Heart left ventricle (tissue), 13 donors: ENCODE measurements around the gene KDM4B.

Source experiments
- POLR2A ChIP-seq, 2 donors: fragments of 450-650 bp; IDR thresholded peaks; one replicate each; pipeline ENCODE4 v1.6.1; 2017; ENCODE audit warnings: antibody characterized with exemption in 2 of 2, mild to moderate bottlenecking in 2 of 2, moderate library complexity in 2 of 2
- TF ChIP-seq, protein P1 (sequence below), 12 donors: fragments of 200-600 bp; sonication (generic) in 4 of 12; IDR thresholded peaks; one replicate each; pipeline versions ENCODE4 v1.5.0 to v1.8.0; 2018 to 2022; ENCODE audit warnings: antibody characterized with exemption in 12 of 12, mild to moderate bottlenecking in 5 of 12
- donor health status: ischemic (EF 13 %, LVEDD 7.1; RV severe dilation, severe dysfunction).
- donor health status: DM: no; HTN: yes; CAD: no.
- donor health status: DM: no; HTN: no; CAD: no.
- donor health status: ischemic (EF 25% LVEDD 6.9; RV normal size, moderate dysfunction).
- donor health status: ischemic (EF 25% LVEDD 5.7; RV mildly dilated, moderate dysfunction).
- donor health status: ischemic (EF 35%, LVEDD 5.7; RV mildly dilated, moderate dysfunction).
- donor health status: nonischemic (EF 11% LVEDD 7.7; RV severe dilation, severe dysfunction).
- donor health status: DM: yes; HTN: yes; CAD: no.
- donor health status: PGD.
- donor health status: ischemic (EF 29% LVEDD 5.4; RV normal size, mild dysfunction).
- donor health status: nonischemic (EF 23%, LVEDD 6.1; RV moderate dilation, normal function).

DNA sequence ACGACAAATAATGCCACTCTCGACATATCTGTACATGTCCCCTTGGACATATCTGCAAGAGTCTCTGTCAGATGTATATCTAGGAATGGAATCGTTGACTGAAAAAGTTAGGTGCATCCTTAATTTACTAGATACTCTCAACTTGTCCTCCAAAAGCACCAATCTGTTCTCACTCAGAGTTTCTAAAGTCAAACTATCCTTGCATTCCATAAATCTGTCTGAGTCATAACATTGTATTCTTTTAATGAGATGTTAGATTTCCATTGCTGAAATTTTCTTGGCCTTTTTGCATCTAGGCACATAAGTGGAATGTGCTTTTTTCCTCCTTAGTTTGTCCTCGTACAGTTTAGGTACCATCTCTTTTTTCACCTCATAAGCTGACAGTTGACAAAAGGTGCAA lies 231.9 kb downstream of the KDM4B start:
- TF ChIP-seq POLR2A (IDR thresholded peaks at IDR 0.05) = no peak
- TF ChIP-seq, protein P1, sequence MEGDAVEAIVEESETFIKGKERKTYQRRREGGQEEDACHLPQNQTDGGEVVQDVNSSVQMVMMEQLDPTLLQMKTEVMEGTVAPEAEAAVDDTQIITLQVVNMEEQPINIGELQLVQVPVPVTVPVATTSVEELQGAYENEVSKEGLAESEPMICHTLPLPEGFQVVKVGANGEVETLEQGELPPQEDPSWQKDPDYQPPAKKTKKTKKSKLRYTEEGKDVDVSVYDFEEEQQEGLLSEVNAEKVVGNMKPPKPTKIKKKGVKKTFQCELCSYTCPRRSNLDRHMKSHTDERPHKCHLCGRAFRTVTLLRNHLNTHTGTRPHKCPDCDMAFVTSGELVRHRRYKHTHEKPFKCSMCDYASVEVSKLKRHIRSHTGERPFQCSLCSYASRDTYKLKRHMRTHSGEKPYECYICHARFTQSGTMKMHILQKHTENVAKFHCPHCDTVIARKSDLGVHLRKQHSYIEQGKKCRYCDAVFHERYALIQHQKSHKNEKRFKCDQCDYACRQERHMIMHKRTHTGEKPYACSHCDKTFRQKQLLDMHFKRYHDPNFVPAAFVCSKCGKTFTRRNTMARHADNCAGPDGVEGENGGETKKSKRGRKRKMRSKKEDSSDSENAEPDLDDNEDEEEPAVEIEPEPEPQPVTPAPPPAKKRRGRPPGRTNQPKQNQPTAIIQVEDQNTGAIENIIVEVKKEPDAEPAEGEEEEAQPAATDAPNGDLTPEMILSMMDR (IDR thresholded peaks at IDR 0.05) = no peak
